GM18870 (cell line): Measurements from ENCODE around the gene SIGMAR1.
"Not testable (repeated sequence)": the region's sequence is repeated elsewhere in the genome, so short reads cannot be mapped to it uniquely, and the experiment has no call there.

ENCODE experiments used
- ATAC-seq: cut with Tn5 transposase; IDR thresholded peaks from one replicate; pipeline ENCODE4 v1.9.1; 2021; ENCODE audit warnings: moderate library complexity; ENCODE audit not compliant: unreplicated experiment

SIGMAR1 gene

GRCh38 chr9:34655394-34655793 lies 17.8 kb upstream of the SIGMAR1 start:
- no peak for ATAC-seq

GRCh38 chr9:34654323-34655051 lies 16.9 kb upstream of the SIGMAR1 start:
- no peak for ATAC-seq

GRCh38 chr9:34653151-34654072 lies 15.8 kb upstream of the SIGMAR1 start:
- no peak for ATAC-seq

- ATAC-seq = no peak
Measured at GRCh38 chr9:34652602-34653000, 15.0 kb upstream of the SIGMAR1 start.

GRCh38 chr9:34651876-34652601 lies 14.5 kb upstream of the SIGMAR1 start, which contains the start of gene IL11RA:
Gene IL11RA, plus strand, starts transcription at chr9:34652185. Its CDS starts 3,033 bp downstream, at chr9:34655218.
- ATAC-seq = no peak

GRCh38 chr9:34651321-34651720 lies 13.7 kb upstream of the SIGMAR1 start:
- no peak for ATAC-seq

GRCh38 chr9:34650816-34651215 lies 13.2 kb upstream of the SIGMAR1 start:
- no peak for ATAC-seq

- ATAC-seq = no peak
Measured at GRCh38 chr9:34648673-34649072, 11.1 kb upstream of the SIGMAR1 start.

GRCh38 chr9:34647651-34648050 lies 10.1 kb upstream of the SIGMAR1 start:
- no peak for ATAC-seq

- no peak for ATAC-seq
Measured at GRCh38 chr9:34647084-34647403, 9.5 kb upstream of the SIGMAR1 start.

GRCh38 chr9:34646211-34647083 lies 8.9 kb upstream of the SIGMAR1 start, which contains the start of gene GALT:
Gene GALT, plus strand, starts transcription at chr9:34646675. Its CDS starts 30 bp downstream, at chr9:34646705.
- peak; percentile 70 for ATAC-seq

GRCh38 chr9:34644766-34645314 lies 7.3 kb upstream of the SIGMAR1 start:
- ATAC-seq = no peak

- no peak for ATAC-seq
Measured at GRCh38 chr9:34642679-34643078, 5.1 kb upstream of the SIGMAR1 start.

GRCh38 chr9:34639322-34639721 lies 1.7 kb upstream of the SIGMAR1 start:
- ATAC-seq = not testable (repeated sequence)

GRCh38 chr9:34638138-34638445 lies 505 bp upstream of the SIGMAR1 start:
- ATAC-seq = no peak

GRCh38 chr9:34636791-34637355 lies 714 bp downstream of the SIGMAR1 start:
- peak; percentile 21 for ATAC-seq

- no peak for ATAC-seq
Measured at GRCh38 chr9:34635556-34635955, 2.0 kb downstream of the SIGMAR1 start.

- no peak for ATAC-seq
Measured at GRCh38 chr9:34634551-34635248, 2.9 kb downstream of the SIGMAR1 start.

GRCh38 chr9:34633851-34634550 lies 3.6 kb downstream of the SIGMAR1 start:
- ATAC-seq = no peak
